Astrocyte of the cerebellum (primary cell): ENCODE data around the gene ENC1.

Experiments
- DNase-seq: peaks from one replicate; pipeline ENCODE4 v3.0.0-alpha.2; 2011; ENCODE audit warnings: low read depth
- H3K4me3 ChIP-seq: 2 replicates; pipeline ENCODE4 v1.5.1; 2011; ENCODE audit warnings: mild to moderate bottlenecking, low read depth, low read length, moderate library complexity
- in situ Hi-C: cut with HindIII; loops from 2 replicates; pipeline ENCODE4 v1.10.0; 2017; ENCODE audit warnings: low sequenced_read_pairs
- TF ChIP-seq, protein P1 (sequence below): IDR thresholded peaks from 2 replicates; pipeline ENCODE4 v1.5.1; 2012; ENCODE audit warnings: low read length, low read depth, moderate library complexity, mild to moderate bottlenecking; ENCODE audit errors: missing control alignments

Gene ENC1

DNA sequence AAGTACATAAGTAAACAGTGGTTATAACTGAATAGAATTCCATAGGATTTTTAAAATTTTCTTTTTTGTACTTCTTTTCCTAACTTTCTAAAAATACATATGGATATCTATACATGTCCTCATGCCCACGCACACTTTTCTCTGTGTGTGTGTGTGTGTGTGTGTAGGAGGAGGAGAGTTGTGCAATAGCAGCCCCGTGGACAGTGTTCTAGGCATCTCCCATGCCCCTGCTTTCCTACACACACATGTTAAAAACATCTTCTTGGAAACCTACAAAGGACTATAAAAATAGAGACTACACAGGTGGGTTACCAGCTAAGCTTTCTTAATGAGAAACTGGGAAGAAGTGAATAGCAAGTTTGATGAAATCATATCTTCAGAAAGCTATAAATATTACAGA lies 24.7 kb upstream of the ENC1 start:
- no peak for DNase-seq
- no peak overlapping the region for H3K4me3 ChIP-seq
- TF ChIP-seq, protein P1, sequence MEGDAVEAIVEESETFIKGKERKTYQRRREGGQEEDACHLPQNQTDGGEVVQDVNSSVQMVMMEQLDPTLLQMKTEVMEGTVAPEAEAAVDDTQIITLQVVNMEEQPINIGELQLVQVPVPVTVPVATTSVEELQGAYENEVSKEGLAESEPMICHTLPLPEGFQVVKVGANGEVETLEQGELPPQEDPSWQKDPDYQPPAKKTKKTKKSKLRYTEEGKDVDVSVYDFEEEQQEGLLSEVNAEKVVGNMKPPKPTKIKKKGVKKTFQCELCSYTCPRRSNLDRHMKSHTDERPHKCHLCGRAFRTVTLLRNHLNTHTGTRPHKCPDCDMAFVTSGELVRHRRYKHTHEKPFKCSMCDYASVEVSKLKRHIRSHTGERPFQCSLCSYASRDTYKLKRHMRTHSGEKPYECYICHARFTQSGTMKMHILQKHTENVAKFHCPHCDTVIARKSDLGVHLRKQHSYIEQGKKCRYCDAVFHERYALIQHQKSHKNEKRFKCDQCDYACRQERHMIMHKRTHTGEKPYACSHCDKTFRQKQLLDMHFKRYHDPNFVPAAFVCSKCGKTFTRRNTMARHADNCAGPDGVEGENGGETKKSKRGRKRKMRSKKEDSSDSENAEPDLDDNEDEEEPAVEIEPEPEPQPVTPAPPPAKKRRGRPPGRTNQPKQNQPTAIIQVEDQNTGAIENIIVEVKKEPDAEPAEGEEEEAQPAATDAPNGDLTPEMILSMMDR, result no peak
- in situ Hi-C loops, result loop anchor here (25.0 kb wide), 1 partner anchor 1078 kb away; no protein-coding TSS in a partner anchor

DNA sequence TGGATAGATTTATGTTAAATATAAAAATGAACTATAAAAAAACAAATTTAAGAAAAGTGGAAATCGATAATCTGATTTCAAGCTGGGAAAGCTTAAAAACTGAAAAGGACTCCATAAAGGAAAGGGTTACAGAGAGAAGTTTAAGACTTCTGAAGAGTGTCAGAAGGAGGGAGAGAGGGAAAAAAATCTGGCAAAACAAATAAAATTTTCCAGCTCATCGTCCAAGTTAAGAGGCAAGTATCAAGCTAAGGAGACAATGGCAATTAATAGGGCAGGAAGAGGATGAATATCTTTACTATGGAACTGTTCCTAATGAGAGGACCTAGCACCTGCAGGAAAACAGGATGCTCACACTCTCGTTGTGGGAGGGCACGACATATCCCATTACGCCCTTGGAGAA lies 24.0 kb upstream of the ENC1 start:
- no peak overlapping the region for H3K4me3 ChIP-seq
- in situ Hi-C loops, result loop anchor here (25.0 kb wide), 1 partner anchor 1077 kb away; no protein-coding TSS in a partner anchor
- DNase-seq, result no peak
- TF ChIP-seq, protein P1, result no peak

DNA sequence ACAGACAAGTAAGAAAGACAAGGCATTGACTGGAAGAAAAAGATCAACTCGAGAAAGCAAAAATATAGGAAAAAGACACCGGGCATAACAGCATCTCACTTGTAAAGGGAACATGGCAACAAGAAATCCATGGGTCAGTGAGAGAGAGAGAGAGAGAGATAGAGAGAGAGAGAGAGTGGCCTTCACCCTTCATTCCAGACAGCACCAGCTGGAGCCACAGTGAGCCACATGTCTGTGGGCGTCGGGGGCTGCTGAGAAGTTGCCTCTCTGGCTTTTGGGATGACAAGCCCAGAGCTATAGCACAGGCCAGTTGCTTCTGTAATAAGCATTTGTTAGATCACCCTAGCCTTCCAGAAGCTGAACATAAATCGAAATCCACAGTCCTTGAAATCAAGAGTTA lies 20.3 kb upstream of the ENC1 start:
- TF ChIP-seq, protein P1, result no peak
- DNase-seq, result no peak
- in situ Hi-C loops, result loop anchor here (25.0 kb wide), 1 partner anchor 1074 kb away; no protein-coding TSS in a partner anchor
- no peak overlapping the region for H3K4me3 ChIP-seq

DNA sequence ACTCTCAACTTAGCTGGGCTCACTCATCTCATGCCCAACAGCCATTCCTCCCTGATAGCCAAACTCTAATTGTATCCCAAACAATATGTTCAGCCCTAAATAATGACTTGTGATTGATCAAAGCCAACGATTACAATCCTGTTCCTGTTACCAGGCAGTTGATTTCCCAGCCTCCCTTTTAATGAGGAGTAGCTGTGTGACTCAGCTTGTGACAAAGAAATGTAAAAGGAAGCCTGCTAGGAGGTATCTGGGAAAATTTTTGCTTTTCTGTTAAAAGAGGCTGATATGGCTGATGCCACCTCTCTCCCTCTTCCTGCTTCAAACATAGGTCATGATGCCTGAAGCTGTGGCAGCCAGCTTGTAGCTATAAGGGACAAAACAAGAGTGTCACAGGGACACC lies 19.6 kb upstream of the ENC1 start:
- DNase-seq, result no peak
- TF ChIP-seq, protein P1, result no peak
- H3K4me3 ChIP-seq, result no peak overlapping the region
- in situ Hi-C loops, result loop anchor here (25.0 kb wide), 1 partner anchor 1073 kb away; no protein-coding TSS in a partner anchor

DNA sequence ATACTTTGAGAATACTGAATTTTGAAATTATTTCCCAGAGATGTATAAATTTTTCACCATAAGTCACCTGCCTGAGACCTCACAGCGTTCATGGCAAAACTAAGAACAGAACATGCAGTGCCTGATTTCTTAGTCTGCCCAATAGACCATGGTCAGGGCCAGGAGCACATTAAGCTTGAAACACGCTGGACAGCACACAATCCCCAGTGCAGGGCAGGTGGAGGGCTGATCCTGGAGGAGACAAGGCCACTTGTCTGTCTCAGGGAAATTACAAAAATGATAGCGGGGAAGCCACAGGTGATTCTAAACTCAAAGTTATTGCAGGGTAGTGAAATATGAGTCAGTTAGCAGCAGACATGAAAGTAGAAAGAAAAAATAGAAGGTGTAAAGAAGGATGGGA lies 18.6 kb upstream of the ENC1 start:
- H3K4me3 ChIP-seq, result no peak overlapping the region
- TF ChIP-seq, protein P1, result no peak
- in situ Hi-C loops, result loop anchor here (10.0 to 25.0 kb wide), 2 partner anchors 744 to 1072 kb away; no protein-coding TSS in a partner anchor
- DNase-seq, result no peak

DNA sequence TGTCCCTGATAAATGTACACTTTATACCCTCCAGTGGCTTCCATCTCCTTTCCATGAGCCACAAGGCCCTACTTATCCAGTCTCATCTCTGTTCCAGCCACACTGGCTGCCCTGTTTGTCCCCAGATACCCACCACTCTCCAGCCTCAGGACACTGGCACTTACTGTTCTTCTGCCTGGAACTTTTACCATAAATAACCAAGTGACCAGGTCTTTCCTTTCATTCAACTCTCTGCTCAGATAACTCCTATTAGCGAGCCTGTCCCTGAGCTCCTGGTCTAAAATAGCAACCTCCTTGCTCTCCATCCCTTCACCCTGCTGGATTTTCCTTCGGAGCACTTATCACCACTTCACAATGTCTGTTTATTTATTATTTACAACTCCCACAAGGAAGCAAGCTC lies 16.6 kb upstream of the ENC1 start:
- in situ Hi-C loops, result loop anchor here (10.0 to 25.0 kb wide), 2 partner anchors 742 to 1070 kb away; no protein-coding TSS in a partner anchor
- no peak overlapping the region for H3K4me3 ChIP-seq
- TF ChIP-seq, protein P1, result no peak
- DNase-seq, result no peak
